Measurements from ENCODE around the gene CHST15. TPM values are rescaled to one million over a fixed set of nuclear protein-coding genes. Genes with fewer than 3 reads are reported as not detected.

Gene CHST15
- total RNA-seq, 3 donors from 2014 or later, result 4.8 to 64.5 (median 10.8) TPM

GRCh38 chr10:124078028-124078427, 15.4 kb downstream of the CHST15 start:
- intact Hi-C loops (cut with DNase I, micrococcal nuclease), result no loop called here
- ATAC-seq (no peak), DNase-seq (no peak)
- Histone ChIP-seq H3K4me1 (ENCODE audit: low read depth) (no peaks in the 10 kb centered on the region), H3K9me3 (no peaks in the 10 kb centered on the region), H3K4me3 (no peak overlapping the region), H3K36me3 (ENCODE audit: low read depth) (no peaks in the 10 kb centered on the region)
- no peak for TF ChIP-seq CTCF (IDR thresholded peaks at IDR 0.05)

GRCh38 chr10:124077208-124077993, 16.0 kb downstream of the CHST15 start:
- H3K4me1 ChIP-seq (ENCODE audit: low read depth), result no peaks in the 10 kb centered on the region
- no peak overlapping the region for H3K4me3 ChIP-seq
- no peaks in the 10 kb centered on the region for H3K36me3 ChIP-seq (ENCODE audit: low read depth)
- TF ChIP-seq CTCF (IDR thresholded peaks at IDR 0.05), result no peak
- intact Hi-C loops (cut with DNase I, micrococcal nuclease), result no loop called here
- DNase-seq, result no peak
- H3K9me3 ChIP-seq, result no peaks in the 10 kb centered on the region
- no peak for ATAC-seq

- intact Hi-C loops (cut with DNase I, micrococcal nuclease), result no loop called here
- H3K9me3 ChIP-seq, result no peaks in the 10 kb centered on the region
- H3K4me3 ChIP-seq, result no peak overlapping the region
- no peak for TF ChIP-seq CTCF (IDR thresholded peaks at IDR 0.05)
- ATAC-seq (no peak), DNase-seq (no peak)
- H3K4me1 ChIP-seq (ENCODE audit: low read depth), result no peaks in the 10 kb centered on the region
- no peaks in the 10 kb centered on the region for H3K36me3 ChIP-seq (ENCODE audit: low read depth)
Observed at GRCh38 chr10:124076148-124076733, 17.2 kb downstream of the CHST15 start.

GRCh38 chr10:124075231-124075955, 18.0 kb downstream of the CHST15 start:
- DNase-seq, result no peak
- no peak for ATAC-seq
- H3K4me3 ChIP-seq, result no peak overlapping the region
- no peaks in the 10 kb centered on the region for H3K36me3 ChIP-seq (ENCODE audit: low read depth)
- no peaks in the 10 kb centered on the region for H3K4me1 ChIP-seq (ENCODE audit: low read depth)
- TF ChIP-seq CTCF (IDR thresholded peaks at IDR 0.05), result no peak
- no peaks in the 10 kb centered on the region for H3K9me3 ChIP-seq
- intact Hi-C loops (cut with DNase I, micrococcal nuclease), result no loop called here

GRCh38 chr10:124074501-124075109, 18.8 kb downstream of the CHST15 start:
- ATAC-seq, result peak; percentile 56
- no peak overlapping the region for H3K4me3 ChIP-seq
- no peak for DNase-seq
- no peaks in the 10 kb centered on the region for H3K4me1 ChIP-seq (ENCODE audit: low read depth)
- intact Hi-C loops (cut with DNase I, micrococcal nuclease), result no loop called here
- H3K36me3 ChIP-seq (ENCODE audit: low read depth), result no peaks in the 10 kb centered on the region
- no peak for TF ChIP-seq CTCF (IDR thresholded peaks at IDR 0.05)
- H3K9me3 ChIP-seq, result no peaks in the 10 kb centered on the region
